IPS-15b (cell line): ENCODE data around the gene LDLR.
"Not testable (repeated sequence)": the region's sequence is repeated elsewhere in the genome, so short reads cannot be mapped to it uniquely, and the experiment has no call there.

Experiments used
- H3K27me3 ChIP-seq: one replicate; pipeline ENCODE4 v1.6.1; 2013; ENCODE audit warnings: low read length; ENCODE audit not compliant: control insufficient read depth, insufficient read depth
- H3K36me3 ChIP-seq: one replicate; pipeline ENCODE4 v1.6.1; 2013; ENCODE audit warnings: low read length; ENCODE audit not compliant: control insufficient read depth, insufficient read depth
- H3K4me1 ChIP-seq: one replicate; pipeline ENCODE4 v1.6.1; 2013; ENCODE audit warnings: mild to moderate bottlenecking, low read length; ENCODE audit not compliant: control insufficient read depth, insufficient read depth
- H3K4me3 ChIP-seq: one replicate; pipeline ENCODE4 v1.5.1; 2013; ENCODE audit warnings: low read depth, low read length
- H3K9ac ChIP-seq: one replicate; pipeline ENCODE4 v1.6.1; 2013; ENCODE audit warnings: low read depth, mild to moderate bottlenecking, low read length
- H3K9me3 ChIP-seq: one replicate; pipeline ENCODE4 v1.6.1; 2013; ENCODE audit warnings: mild to moderate bottlenecking, low read length; ENCODE audit not compliant: control insufficient read depth, insufficient read depth

The LDLR gene

DNA sequence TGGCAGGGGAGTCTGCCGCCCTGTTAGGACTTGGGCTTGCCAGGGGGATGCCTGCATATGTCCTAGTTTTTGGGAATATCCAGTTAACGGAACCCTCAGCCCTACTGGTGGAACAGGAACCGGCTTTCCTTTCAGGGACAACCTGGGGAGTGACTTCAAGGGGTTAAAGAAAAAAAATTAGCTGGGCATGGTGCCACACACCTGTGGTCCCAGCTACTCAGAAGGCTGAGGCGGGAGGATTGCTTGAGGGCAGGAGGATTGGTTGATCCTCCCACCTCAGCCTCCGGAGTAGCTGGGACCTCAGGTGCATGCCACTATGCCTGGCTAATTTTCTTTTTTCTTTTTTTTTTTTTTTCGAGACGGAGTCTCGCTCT is 22.5 kb downstream of the LDLR start:
- no peak overlapping the region for H3K4me3 ChIP-seq
- no peaks in the 10 kb centered on the region for H3K27me3 ChIP-seq
- H3K4me1 ChIP-seq = no peaks in the 10 kb centered on the region
- H3K36me3 ChIP-seq = peaks cover 78% of the 10 kb centered on the region
- H3K9ac ChIP-seq = no peak overlapping the region
- H3K9me3 ChIP-seq = no peaks in the 10 kb centered on the region

DNA sequence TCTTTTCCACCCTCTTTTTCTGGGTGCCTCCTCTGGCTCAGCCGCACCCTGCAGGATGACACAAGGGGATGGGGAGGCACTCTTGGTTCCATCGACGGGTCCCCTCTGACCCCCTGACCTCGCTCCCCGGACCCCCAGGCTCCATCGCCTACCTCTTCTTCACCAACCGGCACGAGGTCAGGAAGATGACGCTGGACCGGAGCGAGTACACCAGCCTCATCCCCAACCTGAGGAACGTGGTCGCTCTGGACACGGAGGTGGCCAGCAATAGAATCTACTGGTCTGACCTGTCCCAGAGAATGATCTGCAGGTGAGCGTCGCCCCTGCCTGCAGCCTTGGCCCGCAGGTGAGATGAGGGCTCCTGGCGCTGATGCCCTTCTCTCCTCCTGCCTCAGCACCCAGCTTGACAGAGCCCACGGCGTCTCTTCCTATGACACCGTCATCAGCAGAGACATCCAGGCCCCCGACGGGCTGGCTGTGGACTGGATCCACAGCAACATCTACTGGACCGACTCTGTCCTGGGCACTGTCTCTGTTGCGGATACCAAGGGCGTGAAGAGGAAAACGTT is 24.0 kb downstream of the LDLR start:
- H3K4me3 ChIP-seq = no peak overlapping the region
- no peaks in the 10 kb centered on the region for H3K27me3 ChIP-seq
- no peaks in the 10 kb centered on the region for H3K4me1 ChIP-seq
- H3K36me3 ChIP-seq = peaks cover 81% of the 10 kb centered on the region
- H3K9me3 ChIP-seq = no peaks in the 10 kb centered on the region
- no peak overlapping the region for H3K9ac ChIP-seq

DNA sequence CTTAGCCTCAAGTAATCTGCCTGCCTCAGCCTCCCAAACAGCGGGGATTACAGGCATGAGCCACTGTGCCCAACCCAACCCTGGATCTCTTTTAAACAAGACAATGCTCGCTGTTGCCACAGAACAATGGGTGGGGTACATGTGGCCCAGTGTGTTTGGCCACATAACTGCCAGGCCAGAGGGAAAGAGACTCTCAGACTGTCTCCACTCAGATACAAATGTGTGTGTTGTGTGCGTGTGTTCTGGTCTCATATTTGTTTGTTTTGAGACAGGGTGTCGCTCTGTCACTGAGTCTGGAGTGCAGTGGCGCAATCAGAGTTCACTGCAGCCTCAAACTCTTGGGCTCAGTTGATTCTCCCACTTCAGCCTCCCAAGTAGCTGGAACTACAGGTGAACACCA is 25.8 kb downstream of the LDLR start:
- H3K27me3 ChIP-seq = no peaks in the 10 kb centered on the region
- no peak overlapping the region for H3K4me3 ChIP-seq
- H3K36me3 ChIP-seq = peaks cover 77% of the 10 kb centered on the region

GRCh38 chr19:11115895-11116446 is 26.7 kb downstream of the LDLR start:
- H3K36me3 ChIP-seq = peaks cover 78% of the 10 kb centered on the region
- H3K27me3 ChIP-seq = no peaks in the 10 kb centered on the region
- no peak overlapping the region for H3K9ac ChIP-seq
- H3K4me1 ChIP-seq = no peaks in the 10 kb centered on the region
- no peaks in the 10 kb centered on the region for H3K9me3 ChIP-seq
- H3K4me3 ChIP-seq = no peak overlapping the region

More for the DNA sequence above, 25.8 kb downstream of the LDLR start:
- no peaks in the 10 kb centered on the region for H3K4me1 ChIP-seq
- no peak overlapping the region for H3K9ac ChIP-seq
- no peaks in the 10 kb centered on the region for H3K9me3 ChIP-seq

DNA sequence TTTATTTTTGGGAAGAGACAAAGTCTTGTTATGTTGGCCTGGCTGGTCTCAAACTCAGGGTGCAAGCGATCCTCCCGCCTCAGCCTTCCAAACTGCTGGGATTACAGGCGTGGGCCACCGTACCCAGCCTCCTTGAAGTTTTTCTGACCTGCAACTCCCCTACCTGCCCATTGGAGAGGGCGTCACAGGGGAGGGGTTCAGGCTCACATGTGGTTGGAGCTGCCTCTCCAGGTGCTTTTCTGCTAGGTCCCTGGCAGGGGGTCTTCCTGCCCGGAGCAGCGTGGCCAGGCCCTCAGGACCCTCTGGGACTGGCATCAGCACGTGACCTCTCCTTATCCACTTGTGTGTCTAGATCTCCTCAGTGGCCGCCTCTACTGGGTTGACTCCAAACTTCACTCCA is 27.2 kb downstream of the LDLR start:
- H3K9ac ChIP-seq = no peak overlapping the region
- H3K27me3 ChIP-seq = no peaks in the 10 kb centered on the region
- H3K36me3 ChIP-seq = peaks cover 78% of the 10 kb centered on the region
- no peaks in the 10 kb centered on the region for H3K9me3 ChIP-seq
- H3K4me1 ChIP-seq = no peaks in the 10 kb centered on the region
- no peak overlapping the region for H3K4me3 ChIP-seq

GRCh38 chr19:11121963-11122362 is 32.7 kb downstream of the LDLR start:
- H3K9me3 ChIP-seq, H3K4me3 ChIP-seq, H3K4me1 ChIP-seq, H3K9ac ChIP-seq, H3K27me3 ChIP-seq: not testable (repeated sequence)
- peaks cover 63% of the 10 kb centered on the region for H3K36me3 ChIP-seq

DNA sequence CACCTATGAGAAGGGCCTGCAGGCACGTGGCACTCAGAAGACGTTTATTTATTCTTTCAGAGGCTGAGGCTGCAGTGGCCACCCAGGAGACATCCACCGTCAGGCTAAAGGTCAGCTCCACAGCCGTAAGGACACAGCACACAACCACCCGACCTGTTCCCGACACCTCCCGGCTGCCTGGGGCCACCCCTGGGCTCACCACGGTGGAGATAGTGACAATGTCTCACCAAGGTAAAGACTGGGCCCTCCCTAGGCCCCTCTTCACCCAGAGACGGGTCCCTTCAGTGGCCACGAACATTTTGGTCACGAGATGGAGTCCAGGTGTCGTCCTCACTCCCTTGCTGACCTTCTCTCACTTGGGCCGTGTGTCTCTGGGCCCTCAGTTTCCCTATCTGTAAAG is 33.9 kb downstream of the LDLR start:
- no peak overlapping the region for H3K9ac ChIP-seq
- H3K27me3 ChIP-seq = no peaks in the 10 kb centered on the region
- H3K4me3 ChIP-seq = no peak overlapping the region
- H3K36me3 ChIP-seq = peaks cover 65% of the 10 kb centered on the region
- no peaks in the 10 kb centered on the region for H3K4me1 ChIP-seq
- H3K9me3 ChIP-seq = no peaks in the 10 kb centered on the region

DNA sequence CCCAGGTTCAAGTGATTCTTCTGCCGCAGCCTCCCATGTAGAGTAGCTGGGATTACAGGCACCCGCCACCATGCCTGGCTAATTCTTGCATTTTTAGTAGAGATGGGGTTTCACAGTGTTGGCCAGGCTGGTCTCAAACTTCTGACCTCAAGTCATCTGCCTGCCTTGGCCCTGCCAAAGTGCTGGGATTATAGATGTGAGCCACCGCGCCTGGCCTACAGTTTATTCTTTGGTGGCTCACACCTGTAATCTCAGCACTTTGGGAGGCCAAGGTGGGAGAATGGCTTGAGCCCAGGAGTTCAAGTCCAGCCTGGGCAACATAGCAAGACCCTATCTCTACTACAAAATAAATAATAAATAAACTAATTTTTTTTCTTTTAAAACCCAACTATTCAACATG is 34.9 kb downstream of the LDLR start:
- H3K9ac ChIP-seq = not testable (repeated sequence)
- peaks cover 67% of the 10 kb centered on the region for H3K36me3 ChIP-seq

DNA sequence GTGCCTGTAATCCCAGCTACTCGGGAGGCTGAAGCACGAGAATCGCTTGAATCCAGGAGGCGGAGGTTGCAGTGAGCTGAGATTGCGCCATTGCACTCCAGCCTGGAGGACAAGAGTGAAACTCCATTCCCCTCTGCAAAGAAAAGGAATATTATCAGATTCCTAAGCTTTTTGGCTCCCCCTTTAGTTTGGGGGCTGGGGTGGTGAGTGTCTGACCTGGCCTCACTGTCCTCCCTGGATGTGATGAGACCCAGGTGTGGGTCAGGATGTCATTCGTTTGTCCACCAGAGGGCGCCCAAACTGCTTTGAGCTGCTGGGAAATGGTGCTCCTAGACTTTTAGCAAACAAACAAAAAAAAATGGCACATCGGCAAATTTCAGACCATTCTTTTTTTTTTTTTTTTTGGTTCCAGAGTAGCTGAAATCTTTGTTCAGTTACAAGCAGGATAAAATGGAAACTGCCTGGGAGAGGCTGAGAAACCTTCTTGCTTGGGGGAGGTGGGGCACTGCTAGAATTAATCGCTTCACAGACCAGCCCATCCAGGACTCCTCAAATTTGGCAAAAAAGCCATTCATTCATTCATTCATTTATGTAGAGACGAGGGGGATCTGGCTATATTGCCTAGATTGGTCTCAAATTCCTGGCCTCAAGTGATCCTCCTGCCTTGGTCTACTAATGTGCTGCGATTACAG is 36.9 kb downstream of the LDLR start:
- no peak overlapping the region for H3K4me3 ChIP-seq
- no peaks in the 10 kb centered on the region for H3K9me3 ChIP-seq
- no peaks in the 10 kb centered on the region for H3K4me1 ChIP-seq
- H3K36me3 ChIP-seq = peaks cover 69% of the 10 kb centered on the region
- H3K9ac ChIP-seq = no peak overlapping the region
- H3K27me3 ChIP-seq = no peaks in the 10 kb centered on the region

More for the DNA sequence above, 34.9 kb downstream of the LDLR start:
- not testable (repeated sequence) for H3K4me1 ChIP-seq, H3K4me3 ChIP-seq, H3K9me3 ChIP-seq, H3K27me3 ChIP-seq

- no peak overlapping the region for H3K9ac ChIP-seq
- H3K27me3 ChIP-seq = no peaks in the 10 kb centered on the region
- no peaks in the 10 kb centered on the region for H3K9me3 ChIP-seq
- H3K4me3 ChIP-seq = no peak overlapping the region
- no peaks in the 10 kb centered on the region for H3K4me1 ChIP-seq
- H3K36me3 ChIP-seq = peaks cover 75% of the 10 kb centered on the region
Measured at GRCh38 chr19:11127905-11128304, 38.6 kb downstream of the LDLR start.

GRCh38 chr19:11130824-11131455 is 41.7 kb downstream of the LDLR start:
- no peaks in the 10 kb centered on the region for H3K4me1 ChIP-seq
- H3K27me3 ChIP-seq = no peaks in the 10 kb centered on the region
- H3K4me3 ChIP-seq = no peak overlapping the region
- no peaks in the 10 kb centered on the region for H3K9me3 ChIP-seq
- no peak overlapping the region for H3K9ac ChIP-seq
- H3K36me3 ChIP-seq = peaks cover 55% of the 10 kb centered on the region

- no peaks in the 10 kb centered on the region for H3K4me1 ChIP-seq
- peaks cover 52% of the 10 kb centered on the region for H3K36me3 ChIP-seq
- H3K9ac ChIP-seq = no peak overlapping the region
- no peak overlapping the region for H3K4me3 ChIP-seq
- no peaks in the 10 kb centered on the region for H3K27me3 ChIP-seq
- no peaks in the 10 kb centered on the region for H3K9me3 ChIP-seq
Measured at GRCh38 chr19:11131471-11131870, 42.2 kb downstream of the LDLR start.
